ENCODE data around the gene TEX28.
"Not testable (repeated sequence)": the region's sequence is repeated elsewhere in the genome, so short reads cannot be mapped to it uniquely, and the experiment has no call there.

Gene TEX28

DNA sequence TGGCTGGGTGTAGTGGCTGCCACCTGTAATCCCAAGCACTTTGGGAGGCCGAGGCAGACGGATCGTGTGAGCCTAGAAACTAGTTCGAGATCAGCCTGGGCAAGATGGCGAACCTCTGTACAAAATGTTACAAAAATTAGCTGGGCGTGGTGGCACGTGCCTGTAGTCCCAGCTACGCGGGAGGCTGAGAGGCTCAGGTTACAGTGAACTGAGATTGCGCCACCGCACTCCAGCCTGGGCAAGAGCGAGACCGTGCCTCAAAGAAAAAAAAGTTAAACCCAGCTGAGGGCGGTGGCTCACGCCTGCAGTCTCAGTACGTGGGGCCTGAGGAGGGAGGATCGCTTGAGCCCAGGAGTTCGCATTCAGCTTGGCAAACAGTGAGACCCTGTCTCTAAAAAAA is 1.8 kb upstream of the TEX28 start:
- no peak overlapping the region for H3K4me3 ChIP-seq (ENCODE audit: low read depth, low read length)

DNA sequence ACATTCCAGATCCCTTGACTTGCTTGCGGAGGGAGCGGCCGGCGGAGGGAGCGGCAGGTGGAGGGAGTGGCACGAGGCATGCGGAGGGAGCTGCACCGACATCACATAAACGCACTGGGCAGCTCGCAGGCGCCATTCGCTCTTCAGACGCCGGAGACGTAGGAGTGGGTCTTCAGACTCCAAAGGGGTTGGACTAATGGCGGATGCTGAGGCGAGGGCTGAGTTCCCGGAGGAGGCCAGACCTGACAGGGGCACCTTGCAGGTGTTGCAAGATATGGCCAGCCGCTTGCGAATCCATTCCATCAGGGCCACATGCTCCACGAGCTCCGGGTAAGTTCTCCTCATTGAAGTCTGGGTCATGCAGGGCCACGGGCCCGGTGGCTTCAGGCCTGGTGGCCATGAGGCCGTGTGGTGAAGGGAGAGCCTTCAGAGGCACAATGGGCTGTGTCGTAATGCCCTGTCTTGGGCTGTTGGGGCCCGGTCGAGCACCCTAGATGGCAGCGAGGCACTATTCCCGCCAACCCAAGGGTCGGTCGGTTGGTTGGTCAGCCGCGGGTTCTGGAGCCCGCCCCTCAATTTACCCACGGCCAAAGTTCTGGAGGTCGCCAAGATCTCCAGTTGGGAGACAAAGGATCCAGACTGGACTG is 863 bp upstream of the TEX28 start, which contains the start of gene TKTL1:
TSS of gene TKTL1 (plus strand) at position 132 of the 647 bp plus-strand sequence. CDS start at position 197, 65 bp downstream.
- Histone ChIP-seq H3K79me2 (ENCODE audit: control insufficient read depth, insufficient read depth, low read length, unreplicated experiment) (no peaks in the 10 kb centered on the region), H3K36me3 (ENCODE audit: insufficient read depth, low read length) (no peaks in the 10 kb centered on the region), H3K4me1 (ENCODE audit: control insufficient read depth, insufficient read depth, low read length, unreplicated experiment) (no peaks in the 10 kb centered on the region), H3K27ac (ENCODE audit: low read depth, low read length) (no peak within 1 kb of the TSS), H2AFZ (ENCODE audit: low read length, unreplicated experiment) (no peak within 1 kb of the TSS), H3K4me3 (ENCODE audit: low read depth, low read length) (no peak within 1 kb of the TSS), H3K27me3 (ENCODE audit: insufficient read depth, low read length) (no peaks in the 10 kb centered on the region)

More for the DNA sequence above, 1.8 kb upstream of the TEX28 start:
- Histone ChIP-seq H3K27me3 (ENCODE audit: insufficient read depth, low read length) (no peaks in the 10 kb centered on the region), H2AFZ (ENCODE audit: low read length, unreplicated experiment) (no peak overlapping the region), H3K36me3 (ENCODE audit: insufficient read depth, low read length) (no peaks in the 10 kb centered on the region), H3K27ac (ENCODE audit: low read depth, low read length) (no peak overlapping the region), H3K79me2 (ENCODE audit: control insufficient read depth, insufficient read depth, low read length, unreplicated experiment) (no peaks in the 10 kb centered on the region), H3K4me1 (ENCODE audit: control insufficient read depth, insufficient read depth, low read length, unreplicated experiment) (no peaks in the 10 kb centered on the region)

DNA sequence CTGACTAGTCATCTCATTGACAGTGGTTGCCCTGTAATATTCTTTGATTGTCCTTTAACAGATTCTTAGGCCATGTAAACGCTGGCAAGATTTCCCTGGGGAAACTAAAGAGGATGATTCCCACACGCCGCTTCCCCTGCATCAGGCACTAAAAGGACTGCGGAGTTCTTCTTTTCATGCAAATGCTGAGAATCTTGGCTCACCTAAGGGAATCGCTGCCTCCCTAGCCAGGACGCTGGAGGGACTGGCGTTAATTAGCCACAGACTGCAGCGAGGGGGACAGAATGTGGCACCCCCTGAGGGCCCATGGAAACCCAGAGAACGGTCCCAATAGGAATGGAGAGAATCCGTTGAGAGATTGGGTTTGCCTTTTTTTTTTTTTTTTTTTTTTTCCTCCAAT is 8.5 kb downstream of the TEX28 start:
- not testable (repeated sequence) for H2AFZ ChIP-seq (ENCODE audit: low read length, unreplicated experiment); H3K4me1 ChIP-seq (ENCODE audit: control insufficient read depth, insufficient read depth, low read length, unreplicated experiment); H3K27ac ChIP-seq (ENCODE audit: low read depth, low read length); H3K79me2 ChIP-seq (ENCODE audit: control insufficient read depth, insufficient read depth, low read length, unreplicated experiment); H3K36me3 ChIP-seq (ENCODE audit: insufficient read depth, low read length); H3K4me3 ChIP-seq (ENCODE audit: low read depth, low read length); H3K27me3 ChIP-seq (ENCODE audit: insufficient read depth, low read length)

DNA sequence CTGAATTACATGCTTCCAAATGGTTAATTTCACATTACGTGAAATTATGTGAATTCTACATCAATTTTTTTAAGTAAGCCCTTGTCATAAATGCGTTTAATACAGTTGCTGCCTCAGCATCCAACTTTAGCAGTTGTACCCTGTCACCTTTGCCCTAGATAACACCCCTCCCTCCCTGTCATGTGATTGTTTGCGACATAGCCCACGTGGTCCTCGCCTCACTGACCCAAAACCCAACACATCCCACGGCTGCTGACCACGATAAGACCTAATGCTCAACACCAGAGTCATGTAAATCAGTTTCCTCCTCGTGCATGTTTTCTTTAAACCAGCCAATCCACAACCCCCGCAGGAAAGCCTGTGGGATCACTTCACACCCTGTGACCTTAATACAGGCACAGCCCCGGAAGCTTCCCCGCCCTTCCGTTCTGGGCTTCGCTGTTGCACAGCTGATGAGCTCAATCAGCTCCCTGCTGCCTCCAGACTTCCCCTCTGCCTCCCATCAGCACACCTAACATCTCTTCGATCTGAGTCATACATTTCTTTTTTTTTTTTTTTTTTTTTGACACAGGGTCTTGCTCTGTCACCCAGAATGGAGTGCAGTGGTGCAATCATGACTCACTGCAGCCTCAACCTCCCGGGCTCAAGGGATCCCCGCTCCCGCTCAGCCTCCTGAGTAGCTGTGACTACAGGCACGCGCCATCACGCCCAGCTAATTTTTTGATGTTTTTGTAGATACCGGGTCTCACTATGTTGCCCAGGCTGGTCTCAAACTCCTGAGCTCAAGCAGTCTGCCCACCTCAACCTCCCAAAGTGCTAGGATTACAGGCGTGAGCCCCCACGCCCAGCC is 10.2 kb downstream of the TEX28 start:
- H3K4me1 ChIP-seq (ENCODE audit: control insufficient read depth, insufficient read depth, low read length, unreplicated experiment); H3K27me3 ChIP-seq (ENCODE audit: insufficient read depth, low read length); H3K79me2 ChIP-seq (ENCODE audit: control insufficient read depth, insufficient read depth, low read length, unreplicated experiment); H3K36me3 ChIP-seq (ENCODE audit: insufficient read depth, low read length); H3K4me3 ChIP-seq (ENCODE audit: low read depth, low read length); H3K27ac ChIP-seq (ENCODE audit: low read depth, low read length); H2AFZ ChIP-seq (ENCODE audit: low read length, unreplicated experiment): not testable (repeated sequence)

DNA sequence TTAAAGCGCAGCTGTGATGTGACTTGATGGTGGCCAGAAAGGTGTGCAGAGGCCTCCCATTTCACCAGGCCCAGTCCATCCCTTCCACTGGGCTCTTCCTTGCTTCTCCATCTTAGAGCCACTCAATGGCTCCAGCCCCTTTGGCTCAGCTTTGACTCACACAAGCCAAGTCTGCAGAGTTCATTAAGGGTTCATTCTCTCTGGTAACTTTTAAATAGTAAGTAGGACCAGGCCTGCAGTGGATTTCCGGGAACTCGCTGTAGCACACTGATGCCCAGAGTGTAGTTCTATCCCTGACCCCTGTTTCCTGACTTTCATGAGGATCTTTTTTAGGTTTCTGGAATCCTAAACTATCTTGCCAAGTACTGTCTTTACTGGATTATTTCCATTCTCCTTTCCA is 25.7 kb downstream of the TEX28 start:
- not testable (repeated sequence) for H3K79me2 ChIP-seq (ENCODE audit: control insufficient read depth, insufficient read depth, low read length, unreplicated experiment); H3K27me3 ChIP-seq (ENCODE audit: insufficient read depth, low read length); H3K4me3 ChIP-seq (ENCODE audit: low read depth, low read length); H3K4me1 ChIP-seq (ENCODE audit: control insufficient read depth, insufficient read depth, low read length, unreplicated experiment); H3K36me3 ChIP-seq (ENCODE audit: insufficient read depth, low read length); H3K27ac ChIP-seq (ENCODE audit: low read depth, low read length); H2AFZ ChIP-seq (ENCODE audit: low read length, unreplicated experiment)

DNA sequence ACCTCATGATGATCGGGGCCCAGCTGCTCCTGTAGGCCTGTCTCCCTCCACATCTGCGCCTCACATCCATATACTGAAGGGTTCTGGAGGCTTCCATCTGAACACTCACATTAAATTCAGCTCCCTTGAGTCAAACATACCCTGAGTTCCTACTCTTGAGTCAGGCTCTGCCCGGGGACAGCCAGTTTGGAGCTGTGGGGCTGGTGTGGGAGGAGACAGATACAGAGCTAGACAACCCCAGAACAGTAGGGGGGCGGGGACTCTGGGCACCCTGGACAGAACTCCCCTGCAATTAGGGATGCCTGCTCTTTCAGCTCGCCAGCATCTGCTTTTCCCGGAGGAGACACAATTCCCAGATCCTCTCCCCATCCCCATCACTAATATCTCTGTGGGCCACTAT is 31.9 kb downstream of the TEX28 start:
- not testable (repeated sequence) for H3K27ac ChIP-seq (ENCODE audit: low read depth, low read length); H3K4me3 ChIP-seq (ENCODE audit: low read depth, low read length); H3K79me2 ChIP-seq (ENCODE audit: control insufficient read depth, insufficient read depth, low read length, unreplicated experiment); H2AFZ ChIP-seq (ENCODE audit: low read length, unreplicated experiment); H3K4me1 ChIP-seq (ENCODE audit: control insufficient read depth, insufficient read depth, low read length, unreplicated experiment); H3K27me3 ChIP-seq (ENCODE audit: insufficient read depth, low read length); H3K36me3 ChIP-seq (ENCODE audit: insufficient read depth, low read length)

DNA sequence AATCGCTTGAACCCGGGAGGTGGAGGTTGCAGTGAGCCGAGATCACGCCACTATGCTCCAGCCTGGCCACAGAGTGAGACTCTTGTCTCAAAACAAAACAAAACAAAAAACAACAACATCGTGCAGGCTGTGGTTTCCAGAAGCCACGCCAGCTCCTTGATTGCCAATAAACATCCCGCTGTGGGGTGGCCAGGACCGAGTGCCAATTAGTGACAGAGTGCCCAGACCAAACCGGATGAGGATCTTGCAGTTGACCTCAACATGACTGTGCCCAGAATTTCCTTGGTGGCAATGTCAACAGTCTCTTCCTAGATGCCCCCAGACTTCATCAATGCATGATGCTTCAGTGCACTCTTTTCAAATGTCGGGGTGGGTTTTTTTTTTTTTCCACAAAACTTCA is 36.2 kb downstream of the TEX28 start:
- not testable (repeated sequence) for H3K27me3 ChIP-seq (ENCODE audit: insufficient read depth, low read length); H3K27ac ChIP-seq (ENCODE audit: low read depth, low read length); H3K79me2 ChIP-seq (ENCODE audit: control insufficient read depth, insufficient read depth, low read length, unreplicated experiment); H3K4me1 ChIP-seq (ENCODE audit: control insufficient read depth, insufficient read depth, low read length, unreplicated experiment); H3K36me3 ChIP-seq (ENCODE audit: insufficient read depth, low read length); H2AFZ ChIP-seq (ENCODE audit: low read length, unreplicated experiment); H3K4me3 ChIP-seq (ENCODE audit: low read depth, low read length)

DNA sequence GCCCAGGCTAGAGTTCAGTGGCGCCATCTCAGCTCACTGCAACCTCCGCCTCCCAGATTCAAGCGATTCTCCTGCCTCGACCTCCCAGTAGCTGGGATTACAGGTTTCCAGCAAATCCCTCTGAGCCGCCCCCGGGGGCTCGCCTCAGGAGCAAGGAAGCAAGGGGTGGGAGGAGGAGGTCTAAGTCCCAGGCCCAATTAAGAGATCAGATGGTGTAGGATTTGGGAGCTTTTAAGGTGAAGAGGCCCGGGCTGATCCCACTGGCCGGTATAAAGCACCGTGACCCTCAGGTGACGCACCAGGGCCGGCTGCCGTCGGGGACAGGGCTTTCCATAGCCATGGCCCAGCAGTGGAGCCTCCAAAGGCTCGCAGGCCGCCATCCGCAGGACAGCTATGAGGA is 37.6 kb downstream of the TEX28 start, which contains the start of gene OPN1MW3:
TSS of gene OPN1MW3 (plus strand) at position 301 of the 400 bp plus-strand sequence. CDS start at position 339, 38 bp downstream.
- not testable (repeated sequence) for H3K27me3 ChIP-seq (ENCODE audit: insufficient read depth, low read length); H3K4me3 ChIP-seq (ENCODE audit: low read depth, low read length); H3K4me1 ChIP-seq (ENCODE audit: control insufficient read depth, insufficient read depth, low read length, unreplicated experiment); H3K79me2 ChIP-seq (ENCODE audit: control insufficient read depth, insufficient read depth, low read length, unreplicated experiment); H2AFZ ChIP-seq (ENCODE audit: low read length, unreplicated experiment); H3K36me3 ChIP-seq (ENCODE audit: insufficient read depth, low read length); H3K27ac ChIP-seq (ENCODE audit: low read depth, low read length)

DNA sequence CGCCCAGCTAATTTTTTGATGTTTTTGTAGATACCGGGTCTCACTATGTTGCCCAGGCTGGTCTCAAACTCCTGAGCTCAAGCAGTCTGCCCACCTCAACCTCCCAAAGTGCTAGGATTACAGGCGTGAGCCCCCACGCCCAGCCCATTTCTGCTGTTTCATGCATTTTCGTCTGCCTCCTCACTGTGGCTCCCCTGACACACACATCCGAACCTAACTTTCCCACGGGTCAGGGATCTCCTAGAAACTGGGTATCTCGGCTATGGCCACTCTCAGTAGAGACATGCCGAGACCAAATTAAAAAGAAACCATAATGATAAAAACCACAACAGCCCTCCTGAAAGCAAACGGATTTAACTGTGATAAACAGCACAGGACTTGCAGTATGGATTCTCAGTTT is 46.8 kb downstream of the TEX28 start:
- not testable (repeated sequence) for H3K36me3 ChIP-seq (ENCODE audit: insufficient read depth, low read length); H3K4me3 ChIP-seq (ENCODE audit: low read depth, low read length); H3K27ac ChIP-seq (ENCODE audit: low read depth, low read length); H3K27me3 ChIP-seq (ENCODE audit: insufficient read depth, low read length); H2AFZ ChIP-seq (ENCODE audit: low read length, unreplicated experiment); H3K79me2 ChIP-seq (ENCODE audit: control insufficient read depth, insufficient read depth, low read length, unreplicated experiment); H3K4me1 ChIP-seq (ENCODE audit: control insufficient read depth, insufficient read depth, low read length, unreplicated experiment)

DNA sequence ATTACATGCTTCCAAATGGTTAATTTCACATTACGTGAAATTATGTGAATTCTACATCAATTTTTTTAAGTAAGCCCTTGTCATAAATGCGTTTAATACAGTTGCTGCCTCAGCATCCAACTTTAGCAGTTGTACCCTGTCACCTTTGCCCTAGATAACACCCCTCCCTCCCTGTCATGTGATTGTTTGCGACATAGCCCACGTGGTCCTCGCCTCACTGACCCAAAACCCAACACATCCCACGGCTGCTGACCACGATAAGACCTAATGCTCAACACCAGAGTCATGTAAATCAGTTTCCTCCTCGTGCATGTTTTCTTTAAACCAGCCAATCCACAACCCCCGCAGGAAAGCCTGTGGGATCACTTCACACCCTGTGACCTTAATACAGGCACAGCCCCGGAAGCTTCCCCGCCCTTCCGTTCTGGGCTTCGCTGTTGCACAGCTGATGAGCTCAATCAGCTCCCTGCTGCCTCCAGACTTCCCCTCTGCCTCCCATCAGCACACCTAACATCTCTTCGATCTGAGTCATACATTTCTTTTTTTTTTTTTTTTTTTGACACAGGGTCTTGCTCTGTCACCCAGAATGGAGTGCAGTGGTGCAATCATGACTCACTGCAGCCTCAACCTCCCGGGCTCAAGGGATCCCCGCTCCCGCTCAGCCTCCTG is 47.4 kb downstream of the TEX28 start:
- not testable (repeated sequence) for H3K36me3 ChIP-seq (ENCODE audit: insufficient read depth, low read length); H3K4me3 ChIP-seq (ENCODE audit: low read depth, low read length); H3K4me1 ChIP-seq (ENCODE audit: control insufficient read depth, insufficient read depth, low read length, unreplicated experiment); H3K27me3 ChIP-seq (ENCODE audit: insufficient read depth, low read length); H3K79me2 ChIP-seq (ENCODE audit: control insufficient read depth, insufficient read depth, low read length, unreplicated experiment); H3K27ac ChIP-seq (ENCODE audit: low read depth, low read length); H2AFZ ChIP-seq (ENCODE audit: low read length, unreplicated experiment)

Measured in ACC112 (cell line).